IMR-90 (cell line): Measurements from ENCODE around the gene RAD18.

Experiments used
- BHLHE40 ChIP-seq: fragments of 150-350 bp; IDR thresholded peaks from 2 replicates; pipeline ENCODE4 v1.6.1; 2016; ENCODE audit warnings: mild to moderate bottlenecking, low read depth, low read length
- CEBPB ChIP-seq: IDR thresholded peaks from 2 replicates; pipeline ENCODE4 v1.6.1; 2012; ENCODE audit warnings: low read depth, low read length, improper control_type of control experiment
- CHD1 ChIP-seq: IDR thresholded peaks from 2 replicates; pipeline ENCODE4 v1.6.1; 2012; ENCODE audit warnings: low read depth, low read length, improper control_type of control experiment
- MAZ ChIP-seq: IDR thresholded peaks from 2 replicates; pipeline ENCODE4 v1.6.1; 2012; ENCODE audit warnings: low read depth, mild to moderate bottlenecking, low read length, improper control_type of control experiment, moderate library complexity, borderline replicate concordance
- POLR2A ChIP-seq: IDR thresholded peaks from 2 replicates; pipeline ENCODE4 v1.6.1; 2012; ENCODE audit warnings: mild to moderate bottlenecking, low read depth, low read length
- RAD21 ChIP-seq: IDR thresholded peaks from 2 replicates; pipeline ENCODE4 v1.6.1; 2012; ENCODE audit warnings: low read length, improper control_type of control experiment
- RCOR1 ChIP-seq: IDR thresholded peaks from 2 replicates; pipeline ENCODE4 v1.6.1; 2012; ENCODE audit warnings: mild to moderate bottlenecking, low read length, improper control_type of control experiment; ENCODE audit not compliant: insufficient replicate concordance
- SMC3 ChIP-seq: fragments of 150-350 bp; IDR thresholded peaks from 2 replicates; pipeline ENCODE4 v1.6.1; 2016; ENCODE audit warnings: low read depth, mild to moderate bottlenecking, antibody characterized with exemption, low read length, moderate library complexity
- TF ChIP-seq, protein P1 (sequence below): conservative IDR thresholded peaks from 2 replicates; pipeline ENCODE4 v1.5.1; 2012; ENCODE audit warnings: mild to moderate bottlenecking, low read depth, low read length, improper control_type of control experiment
- TF ChIP-seq, protein P2 (sequence below): fragments of 150-350 bp; IDR thresholded peaks from 2 replicates; pipeline ENCODE4 v1.6.1; 2017; ENCODE audit warnings: mild to moderate bottlenecking, antibody characterized with exemption, low read length, low read depth

- TF ChIP-seq POLR2A (no peak), CEBPB (no peak), RCOR1 (no peak), BHLHE40 (no peak), RAD21 (no peak), CHD1 (no peak), MAZ (no peak), SMC3 (no peak)
- TF ChIP-seq, protein P1, sequence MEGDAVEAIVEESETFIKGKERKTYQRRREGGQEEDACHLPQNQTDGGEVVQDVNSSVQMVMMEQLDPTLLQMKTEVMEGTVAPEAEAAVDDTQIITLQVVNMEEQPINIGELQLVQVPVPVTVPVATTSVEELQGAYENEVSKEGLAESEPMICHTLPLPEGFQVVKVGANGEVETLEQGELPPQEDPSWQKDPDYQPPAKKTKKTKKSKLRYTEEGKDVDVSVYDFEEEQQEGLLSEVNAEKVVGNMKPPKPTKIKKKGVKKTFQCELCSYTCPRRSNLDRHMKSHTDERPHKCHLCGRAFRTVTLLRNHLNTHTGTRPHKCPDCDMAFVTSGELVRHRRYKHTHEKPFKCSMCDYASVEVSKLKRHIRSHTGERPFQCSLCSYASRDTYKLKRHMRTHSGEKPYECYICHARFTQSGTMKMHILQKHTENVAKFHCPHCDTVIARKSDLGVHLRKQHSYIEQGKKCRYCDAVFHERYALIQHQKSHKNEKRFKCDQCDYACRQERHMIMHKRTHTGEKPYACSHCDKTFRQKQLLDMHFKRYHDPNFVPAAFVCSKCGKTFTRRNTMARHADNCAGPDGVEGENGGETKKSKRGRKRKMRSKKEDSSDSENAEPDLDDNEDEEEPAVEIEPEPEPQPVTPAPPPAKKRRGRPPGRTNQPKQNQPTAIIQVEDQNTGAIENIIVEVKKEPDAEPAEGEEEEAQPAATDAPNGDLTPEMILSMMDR = no peak
- TF ChIP-seq, protein P2, sequence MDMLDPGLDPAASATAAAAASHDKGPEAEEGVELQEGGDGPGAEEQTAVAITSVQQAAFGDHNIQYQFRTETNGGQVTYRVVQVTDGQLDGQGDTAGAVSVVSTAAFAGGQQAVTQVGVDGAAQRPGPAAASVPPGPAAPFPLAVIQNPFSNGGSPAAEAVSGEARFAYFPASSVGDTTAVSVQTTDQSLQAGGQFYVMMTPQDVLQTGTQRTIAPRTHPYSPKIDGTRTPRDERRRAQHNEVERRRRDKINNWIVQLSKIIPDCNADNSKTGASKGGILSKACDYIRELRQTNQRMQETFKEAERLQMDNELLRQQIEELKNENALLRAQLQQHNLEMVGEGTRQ = no peak
These were observed 11.2 kb upstream of the RAD18 start for GRCh38 chr3:8974458-8974857.
